Adipose tissue (tissue), 3 donors: Measurements from ENCODE around the gene ARPC5L. TPM values are rescaled to one million over a fixed set of nuclear protein-coding genes. Genes with fewer than 3 reads are reported as not detected.

Experiments used
- H3K27ac ChIP-seq: one replicate; pipeline ENCODE4 v1.5.1; 2013; ENCODE audit warnings: low read depth, low read length
- WGBS, 3 donors: extraction: QIAGEN DNeasy Blood & Tissue Kit; methylation state at CpG; one replicate each; pipeline ENCODE4 v1.1.7; 2013; 5-methylcytosine and 5-hydroxymethylcytosine counted together
- polyA plus RNA-seq, 3 donors: library from polyadenylated mRNA; stranded (reverse); fragments of 200-250 nt; gene quantifications; one replicate each; pipeline ENCODE4 v1.2.3, GENCODE V29; 2013
- donor health status: healthy with polysubstance abuse.
- donor health status: Bipolar disorder and iron deficiency.
- donor health status: healthy.

ARPC5L gene
- polyA plus RNA-seq, 3 donors, result 16.9 to 52.2 (median 27.4) TPM

DNA sequence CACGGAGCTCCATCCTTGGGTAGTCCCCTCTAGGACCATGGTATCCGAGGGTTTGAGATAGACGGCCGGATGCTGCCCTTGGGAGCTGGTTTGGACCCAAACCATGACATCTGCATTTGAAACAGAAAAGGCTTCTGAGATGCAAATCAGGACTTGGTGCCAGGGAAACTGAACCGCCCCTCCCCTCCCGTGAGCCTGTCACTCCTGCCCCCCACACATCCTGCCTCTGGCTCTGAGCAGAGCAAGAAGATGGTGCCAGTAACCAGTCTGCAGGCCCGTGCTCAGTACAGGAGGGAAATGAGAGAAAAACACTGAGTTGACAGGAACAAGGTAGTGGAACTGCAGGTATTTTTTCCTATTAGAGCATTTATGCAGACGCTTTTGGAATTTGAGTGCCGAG lies 18.6 kb downstream of the ARPC5L start:
- 70 to 73% (median 71%) methylated on average over 9 of the region's 9 CpGs for WGBS, 3 donors

GRCh38 chr9:124881138-124881743 lies 19.3 kb downstream of the ARPC5L start:
- H3K27ac ChIP-seq, result no peak overlapping the region
- WGBS, 3 donors, result 91 to 94% (median 93%) methylated on average over 16 of the region's 16 CpGs

More for the DNA sequence above, 18.6 kb downstream of the ARPC5L start:
- no peak overlapping the region for H3K27ac ChIP-seq

GRCh38 chr9:124882231-124882630 lies 20.3 kb downstream of the ARPC5L start:
- WGBS, 3 donors, result 77 to 81% (median 77%) methylated on average over 13 of the region's 13 CpGs
- H3K27ac ChIP-seq, result no peak overlapping the region

- H3K27ac ChIP-seq, result no peak overlapping the region
- 73 to 87% (median 86%) methylated on average over 4 of the region's 4 CpGs for WGBS, 3 donors
These were observed 22.4 kb downstream of the ARPC5L start for GRCh38 chr9:124884376-124884775.

- no peak overlapping the region for H3K27ac ChIP-seq
- 93 to 96% (median 94%) methylated on average over 4 of the region's 4 CpGs for WGBS, 3 donors
These were observed 23.6 kb downstream of the ARPC5L start for GRCh38 chr9:124885551-124885950.

GRCh38 chr9:124886461-124886860 lies 24.5 kb downstream of the ARPC5L start:
- WGBS, 3 donors, result 85 to 94% (median 87%) methylated on average over 10 of the region's 10 CpGs
- no peak overlapping the region for H3K27ac ChIP-seq

- WGBS, 3 donors, result 70 to 86% (median 77%) methylated on average over 17 of the region's 17 CpGs
These were observed 25.0 kb downstream of the ARPC5L start for GRCh38 chr9:124886866-124887492.

DNA sequence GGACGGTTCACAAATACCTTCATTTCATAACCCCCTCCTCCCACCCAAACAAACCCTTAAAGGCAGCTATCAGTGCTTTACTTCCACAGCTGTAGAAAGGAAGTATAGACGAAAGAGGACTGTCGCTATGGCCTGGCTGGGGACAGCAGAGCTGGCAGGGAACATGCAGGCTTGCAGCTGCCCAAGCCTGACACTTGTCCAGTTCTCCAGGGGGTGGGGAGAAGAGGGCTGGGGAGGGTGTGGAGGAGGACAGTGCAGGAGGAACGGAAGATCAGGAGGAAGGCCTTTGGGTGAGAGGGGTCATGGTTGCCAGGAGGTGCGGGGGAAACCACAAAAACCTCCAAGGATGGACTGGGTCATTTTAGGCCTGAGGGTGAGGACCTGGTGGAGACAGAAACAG lies 25.9 kb downstream of the ARPC5L start:
- 78 to 91% (median 81%) methylated on average over 5 of the region's 5 CpGs for WGBS, 3 donors
- H3K27ac ChIP-seq, result no peak overlapping the region

More at GRCh38 chr9:124886866-124887492, 25.0 kb downstream of the ARPC5L start:
- no peak overlapping the region for H3K27ac ChIP-seq

DNA sequence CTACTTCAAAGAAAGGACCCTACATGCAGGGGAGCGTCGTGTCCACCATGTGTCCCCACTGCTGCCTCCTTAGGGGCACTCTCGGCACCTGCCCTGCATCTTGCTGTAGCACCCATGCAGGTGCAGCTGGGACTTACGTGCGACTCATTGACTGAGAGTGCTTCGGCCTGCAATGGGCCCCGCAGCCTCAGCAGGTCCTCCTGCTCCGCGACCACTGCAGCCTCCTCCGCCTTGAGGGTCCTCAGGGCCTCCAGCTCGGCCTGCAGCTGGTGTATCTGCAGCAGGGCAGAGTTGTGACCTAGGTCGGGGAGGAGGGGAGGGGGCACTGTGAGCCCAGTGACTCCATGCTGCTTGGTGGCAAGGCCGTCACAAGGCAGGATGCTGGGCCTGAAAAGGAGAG lies 27.1 kb downstream of the ARPC5L start:
- 94 to 96% (median 95%) methylated on average over 12 to 13 of the region's 13 CpGs for WGBS, 3 donors
- H3K27ac ChIP-seq, result no peak overlapping the region

- 96% methylated on average over 7 of the region's 7 CpGs for WGBS, 3 donors
- H3K27ac ChIP-seq, result no peak overlapping the region
These were observed 28.2 kb downstream of the ARPC5L start for GRCh38 chr9:124890179-124890578.

- 86 to 92% (median 87%) methylated on average over 9 of the region's 9 CpGs for WGBS, 3 donors
- H3K27ac ChIP-seq, result no peak overlapping the region
These were observed 32.3 kb downstream of the ARPC5L start for GRCh38 chr9:124894035-124894740.

- no peak overlapping the region for H3K27ac ChIP-seq
These were observed 32.8 kb downstream of the ARPC5L start for GRCh38 chr9:124894741-124895170.

- H3K27ac ChIP-seq, result no peak overlapping the region
- WGBS, 3 donors, result 86 to 94% (median 91%) methylated on average over 6 of the region's 6 CpGs
These were observed 35.9 kb downstream of the ARPC5L start for GRCh38 chr9:124897570-124898460.

- 93 to 94% (median 94%) methylated on average over 9 of the region's 9 CpGs for WGBS, 3 donors
- H3K27ac ChIP-seq, result no peak overlapping the region
These were observed 37.9 kb downstream of the ARPC5L start for GRCh38 chr9:124899845-124900244.

DNA sequence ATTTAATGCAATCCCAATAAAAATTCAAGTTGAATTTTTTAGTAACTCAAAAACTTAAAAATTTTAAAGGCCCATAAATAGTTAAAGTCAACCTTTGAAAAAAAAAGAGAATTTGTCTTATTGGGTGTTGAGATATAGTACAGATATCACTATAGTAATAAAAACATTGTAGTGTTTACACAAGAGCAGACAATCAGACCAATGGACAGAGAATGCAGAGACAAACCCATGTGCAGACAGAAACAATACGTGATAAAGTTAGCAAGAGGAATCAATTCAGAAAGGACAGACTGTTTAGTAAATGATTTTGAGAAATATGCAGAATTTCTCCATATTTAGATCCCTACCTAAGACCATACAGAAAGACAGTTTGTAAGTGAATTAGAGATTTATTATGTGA lies 45.0 kb downstream of the ARPC5L start:
- 21 to 86% (median 77%) methylated on average over 1 of the region's 1 CpG for WGBS, 3 donors
- H3K27ac ChIP-seq, result no peak overlapping the region

- H3K27ac ChIP-seq, result no peak overlapping the region
- 68 to 82% (median 78%) methylated on average over 2 of the region's 2 CpGs for WGBS, 3 donors
These were observed 46.2 kb downstream of the ARPC5L start for GRCh38 chr9:124908098-124908497.

GRCh38 chr9:124911766-124912165 lies 49.8 kb downstream of the ARPC5L start:
- WGBS, 3 donors, result 90 to 93% (median 92%) methylated on average over 1 of the region's 1 CpG
- no peak overlapping the region for H3K27ac ChIP-seq

- WGBS, 3 donors, result 93 to 97% (median 96%) methylated on average over 2 of the region's 2 CpGs
- H3K27ac ChIP-seq, result no peak overlapping the region
These were observed 51.4 kb downstream of the ARPC5L start for GRCh38 chr9:124913378-124913777.
